OCI-LY3 (cell line): ENCODE data around the gene DOK7.

Source experiments
- H2AFZ ChIP-seq: fragments of 200-600, 300-600 bp; shearing (Covaris generic); 2 replicates; pipeline ENCODE4 v1.6.0; 2014; ENCODE audit warnings: antibody characterized with exemption, low read depth, low read length
- H3K27ac ChIP-seq: fragments of 200-600, 300-600 bp; sonication (generic); 2 replicates; pipeline ENCODE4 v1.5.1; 2014; ENCODE audit warnings: mild to moderate bottlenecking, low read length, moderate library complexity, mixed read lengths
- H3K27me3 ChIP-seq: fragments of 200-600, 300-600 bp; sonication (generic); 2 replicates; pipeline ENCODE4 v1.6.1; 2014; ENCODE audit warnings: low read depth, low read length, mixed read lengths
- H3K36me3 ChIP-seq: fragments of 200-600, 300-600 bp; sonication (generic); replicated peaks from 2 replicates; pipeline ENCODE3; 2014; ENCODE audit warnings: low read depth, low read length, mixed read lengths
- H3K4me1 ChIP-seq: fragments of 300-600, 200-600 bp; sonication (generic); 2 replicates; pipeline ENCODE4 v1.6.1; 2014; ENCODE audit warnings: low read length, mixed read lengths
- H3K4me2 ChIP-seq: fragments of 200-600, 300-600 bp; sonication (generic); 2 replicates; pipeline ENCODE4 v1.6.1; 2014; ENCODE audit warnings: low read length, mixed read lengths
- H3K4me3 ChIP-seq: fragments of 300-600, 200-600 bp; sonication (generic); 2 replicates; pipeline ENCODE4 v1.5.1; 2014; ENCODE audit warnings: antibody characterized with exemption, mild to moderate bottlenecking, low read length, moderate library complexity
- H3K79me2 ChIP-seq: fragments of 300-600, 200-600 bp; shearing (Covaris generic); 2 replicates; pipeline ENCODE4 v1.6.1; 2014; ENCODE audit warnings: mild to moderate bottlenecking, low read length, mixed read lengths
- H3K9ac ChIP-seq: fragments of 300-600, 200-600 bp; shearing (Covaris generic); 2 replicates; pipeline ENCODE4 v1.6.0; 2014; ENCODE audit warnings: mild to moderate bottlenecking, low read length, moderate library complexity
- H3K9me3 ChIP-seq: fragments of 200-600, 300-600 bp; shearing (Covaris generic); 2 replicates; pipeline ENCODE4 v1.6.1; 2014; ENCODE audit warnings: low read length, mixed read lengths; ENCODE audit not compliant: insufficient read depth
- H4K20me1 ChIP-seq: fragments of 200-600, 300-600 bp; sonication (generic); 2 replicates; pipeline ENCODE4 v1.6.1; 2016; ENCODE audit warnings: low read length, mixed read lengths; ENCODE audit not compliant: insufficient read depth
- CTCF ChIP-seq: fragments of 200-600, 300-600 bp; sonication (generic); IDR thresholded peaks from 2 replicates; pipeline ENCODE4 v1.5.1; 2014; ENCODE audit warnings: antibody characterized with exemption, low read length, low read depth
- EZH2phosphoT487 ChIP-seq: fragments of 200-600 bp; shearing (Covaris generic); IDR thresholded peaks from 2 replicates; pipeline ENCODE4 v1.6.1; 2018; ENCODE audit warnings: antibody characterized with exemption, mixed run types, low read depth

Gene DOK7

GRCh38 chr4:3516836-3517730 is 54.0 kb downstream of the DOK7 start:
- Histone ChIP-seq H3K9me3 (no peaks in the 10 kb centered on the region), H4K20me1 (no peaks in the 10 kb centered on the region), H3K4me2 (no peak overlapping the region), H3K4me3 (no peak overlapping the region), H3K79me2 (no peaks in the 10 kb centered on the region), H3K9ac (no peak overlapping the region), H3K36me3 (peaks cover 50% of the 10 kb centered on the region), H3K27me3 (no peaks in the 10 kb centered on the region), H3K27ac (no peak overlapping the region), H3K4me1 (no peaks in the 10 kb centered on the region), H2AFZ (no peak overlapping the region)
- TF ChIP-seq EZH2phosphoT487 (no peak), CTCF (no peak)

GRCh38 chr4:3517731-3518510 is 54.8 kb downstream of the DOK7 start:
- H3K27ac ChIP-seq, result no peak overlapping the region
- H3K79me2 ChIP-seq, result no peaks in the 10 kb centered on the region
- H3K4me2 ChIP-seq, result no peak overlapping the region
- no peak for TF ChIP-seq EZH2phosphoT487
- TF ChIP-seq CTCF, result no peak
- H4K20me1 ChIP-seq, result no peaks in the 10 kb centered on the region
- H3K9me3 ChIP-seq, result no peaks in the 10 kb centered on the region
- peaks cover 43% of the 10 kb centered on the region for H3K36me3 ChIP-seq
- H3K4me1 ChIP-seq, result no peaks in the 10 kb centered on the region
- no peak overlapping the region for H3K4me3 ChIP-seq
- no peaks in the 10 kb centered on the region for H3K27me3 ChIP-seq
- no peak overlapping the region for H2AFZ ChIP-seq
- H3K9ac ChIP-seq, result no peak overlapping the region

- Histone ChIP-seq H2AFZ (no peak overlapping the region), H3K4me2 (no peak overlapping the region), H3K9ac (no peak overlapping the region), H3K4me3 (no peak overlapping the region), H3K27me3 (no peaks in the 10 kb centered on the region), H3K79me2 (no peaks in the 10 kb centered on the region), H3K4me1 (no peaks in the 10 kb centered on the region), H4K20me1 (no peaks in the 10 kb centered on the region; the same call in 1 of the 2 replicates), H3K9me3 (no peaks in the 10 kb centered on the region), H3K27ac (no peak overlapping the region), H3K36me3 (peaks cover 48% of the 10 kb centered on the region)
- TF ChIP-seq CTCF (no peak), EZH2phosphoT487 (no peak)
Observed at GRCh38 chr4:3518511-3518880, 55.4 kb downstream of the DOK7 start.

GRCh38 chr4:3518941-3519340 is 55.8 kb downstream of the DOK7 start:
- no peaks in the 10 kb centered on the region for H3K9me3 ChIP-seq
- H2AFZ ChIP-seq, result no peak overlapping the region
- H3K4me1 ChIP-seq, result no peaks in the 10 kb centered on the region
- no peaks in the 10 kb centered on the region; the same call in 1 of the 2 replicates for H4K20me1 ChIP-seq
- H3K4me3 ChIP-seq, result no peak overlapping the region
- H3K27ac ChIP-seq, result no peak overlapping the region
- H3K9ac ChIP-seq, result no peak overlapping the region
- no peak overlapping the region for H3K4me2 ChIP-seq
- H3K36me3 ChIP-seq, result peaks cover 49% of the 10 kb centered on the region
- no peaks in the 10 kb centered on the region for H3K79me2 ChIP-seq
- TF ChIP-seq CTCF (no peak), EZH2phosphoT487 (no peak)
- no peaks in the 10 kb centered on the region for H3K27me3 ChIP-seq
